Activated CD4-positive, alpha-beta T cell treated with anti-CD3 and anti-CD28 coated beads, Interleukin-10, Interleukin-2, amounts not matched to agents 100 ng/mL and 50 ng/mL, durations not matched to agents 16 hours and 8 hours (primary cell): ENCODE data around the gene MTFP1.
"Not testable (repeated sequence)": the region's sequence is repeated elsewhere in the genome, so short reads cannot be mapped to it uniquely, and the experiment has no call there.

Source experiments
- DNase-seq: peaks from one replicate; pipeline ENCODE4 v3.0.0-alpha.2; 2020

Gene MTFP1

GRCh38 chr22:30425616-30426387 lies at the start of gene MTFP1:
Gene MTFP1, plus strand, starts transcription at chr22:30425768. Its CDS starts 112 bp downstream, at chr22:30425880.
- peak; percentile 71 for DNase-seq

GRCh38 chr22:30380011-30380410 lies 45.6 kb upstream of the MTFP1 start:
- no peak for DNase-seq

- DNase-seq, result peak; percentile 18
Observed at GRCh38 chr22:30381264-30381663, 44.3 kb upstream of the MTFP1 start.

GRCh38 chr22:30382340-30382739 lies 43.2 kb upstream of the MTFP1 start:
- no peak for DNase-seq

GRCh38 chr22:30383061-30383460 lies 42.5 kb upstream of the MTFP1 start:
- DNase-seq, result no peak

- DNase-seq, result no peak
Observed at GRCh38 chr22:30385942-30386341, 39.6 kb upstream of the MTFP1 start.

GRCh38 chr22:30386608-30386959 lies 39.0 kb upstream of the MTFP1 start:
- DNase-seq, result no peak

GRCh38 chr22:30386960-30387827 lies 38.4 kb upstream of the MTFP1 start, which contains the start of gene RNF215:
Gene RNF215, minus strand, starts transcription at chr22:30387411. Its CDS starts 98 bp downstream, at chr22:30387313.
- peak; percentile 88 for DNase-seq

- peak; percentile 82 for DNase-seq
Observed at GRCh38 chr22:30390974-30391691, 34.4 kb upstream of the MTFP1 start.

GRCh38 chr22:30392661-30393321 lies 32.8 kb upstream of the MTFP1 start:
- no peak for DNase-seq

- DNase-seq, result no peak
Observed at GRCh38 chr22:30393322-30393680, 32.3 kb upstream of the MTFP1 start.

GRCh38 chr22:30393885-30394284 lies 31.7 kb upstream of the MTFP1 start:
- DNase-seq, result no peak

- peak; percentile 60 for DNase-seq
Observed at GRCh38 chr22:30396871-30397655, 28.5 kb upstream of the MTFP1 start, which contains the start of gene SEC14L2. Gene SEC14L2, plus strand, starts transcription at chr22:30397018. Its CDS starts 99 bp downstream, at chr22:30397117.

GRCh38 chr22:30397656-30398635 lies 27.6 kb upstream of the MTFP1 start:
- no peak for DNase-seq

- no peak for DNase-seq
Observed at GRCh38 chr22:30398685-30399680, 26.6 kb upstream of the MTFP1 start.

GRCh38 chr22:30399718-30400117 lies 25.9 kb upstream of the MTFP1 start:
- DNase-seq, result no peak

GRCh38 chr22:30400159-30400558 lies 25.4 kb upstream of the MTFP1 start:
- DNase-seq, result no peak

GRCh38 chr22:30401024-30401423 lies 24.5 kb upstream of the MTFP1 start:
- DNase-seq, result not testable (repeated sequence)
